ELR (cell line): ENCODE data around the gene PDXP.
"Not testable (repeated sequence)": the region's sequence is repeated elsewhere in the genome, so short reads cannot be mapped to it uniquely, and the experiment has no call there.

Experiments
- DNase-seq: peaks from one replicate; pipeline ENCODE4 v3.0.0-alpha.2; 2015; ENCODE audit warnings: low read depth

Gene PDXP, protein sequence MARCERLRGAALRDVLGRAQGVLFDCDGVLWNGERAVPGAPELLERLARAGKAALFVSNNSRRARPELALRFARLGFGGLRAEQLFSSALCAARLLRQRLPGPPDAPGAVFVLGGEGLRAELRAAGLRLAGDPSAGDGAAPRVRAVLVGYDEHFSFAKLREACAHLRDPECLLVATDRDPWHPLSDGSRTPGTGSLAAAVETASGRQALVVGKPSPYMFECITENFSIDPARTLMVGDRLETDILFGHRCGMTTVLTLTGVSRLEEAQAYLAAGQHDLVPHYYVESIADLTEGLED

DNA sequence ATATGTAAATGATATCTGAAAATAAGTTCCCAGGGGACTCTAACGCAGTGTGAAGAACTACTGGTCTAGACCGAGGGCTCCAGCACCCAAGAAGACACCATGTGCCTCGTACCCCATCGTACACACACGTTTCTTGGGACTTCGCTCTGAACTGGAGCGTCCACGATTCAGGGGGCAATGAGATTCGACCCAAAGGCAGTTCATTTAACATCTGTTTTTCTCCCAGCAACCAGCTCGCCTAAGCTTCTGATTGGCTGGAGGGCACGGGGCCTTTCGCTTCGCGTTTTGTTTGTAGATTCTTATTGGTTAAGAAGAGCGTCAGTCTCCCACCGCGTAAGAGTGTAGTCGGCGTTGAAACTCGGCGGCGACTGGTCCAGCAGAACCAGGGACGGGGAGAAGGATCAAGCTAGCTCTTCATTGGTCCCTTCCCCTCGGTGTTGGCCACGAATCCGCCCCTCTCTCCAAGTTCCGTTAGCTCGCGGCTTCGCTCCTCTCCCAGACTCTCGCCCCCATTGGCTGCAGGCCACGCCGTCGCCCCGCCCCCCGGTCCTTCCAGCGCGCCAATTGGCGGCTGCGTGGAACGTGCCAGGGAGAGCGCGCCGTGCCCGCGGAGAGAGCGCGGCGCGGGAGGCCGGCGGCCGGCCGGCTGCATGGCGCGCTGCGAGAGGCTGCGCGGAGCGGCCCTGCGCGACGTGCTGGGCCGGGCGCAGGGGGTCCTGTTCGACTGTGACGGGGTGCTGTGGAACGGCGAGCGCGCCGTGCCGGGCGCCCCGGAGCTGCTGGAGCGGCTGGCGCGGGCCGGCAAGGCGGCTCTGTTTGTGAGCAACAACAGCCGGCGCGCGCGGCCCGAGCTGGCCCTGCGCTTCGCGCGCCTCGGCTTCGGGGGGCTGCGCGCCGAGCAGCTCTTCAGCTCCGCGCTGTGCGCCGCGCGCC lies at the start of gene PDXP:
Gene PDXP, plus strand, starts transcription at position 591 of the 933 bp plus-strand sequence. Its CDS starts 60 bp downstream, at position 651.
- DNase-seq: peak; percentile 100

DNA sequence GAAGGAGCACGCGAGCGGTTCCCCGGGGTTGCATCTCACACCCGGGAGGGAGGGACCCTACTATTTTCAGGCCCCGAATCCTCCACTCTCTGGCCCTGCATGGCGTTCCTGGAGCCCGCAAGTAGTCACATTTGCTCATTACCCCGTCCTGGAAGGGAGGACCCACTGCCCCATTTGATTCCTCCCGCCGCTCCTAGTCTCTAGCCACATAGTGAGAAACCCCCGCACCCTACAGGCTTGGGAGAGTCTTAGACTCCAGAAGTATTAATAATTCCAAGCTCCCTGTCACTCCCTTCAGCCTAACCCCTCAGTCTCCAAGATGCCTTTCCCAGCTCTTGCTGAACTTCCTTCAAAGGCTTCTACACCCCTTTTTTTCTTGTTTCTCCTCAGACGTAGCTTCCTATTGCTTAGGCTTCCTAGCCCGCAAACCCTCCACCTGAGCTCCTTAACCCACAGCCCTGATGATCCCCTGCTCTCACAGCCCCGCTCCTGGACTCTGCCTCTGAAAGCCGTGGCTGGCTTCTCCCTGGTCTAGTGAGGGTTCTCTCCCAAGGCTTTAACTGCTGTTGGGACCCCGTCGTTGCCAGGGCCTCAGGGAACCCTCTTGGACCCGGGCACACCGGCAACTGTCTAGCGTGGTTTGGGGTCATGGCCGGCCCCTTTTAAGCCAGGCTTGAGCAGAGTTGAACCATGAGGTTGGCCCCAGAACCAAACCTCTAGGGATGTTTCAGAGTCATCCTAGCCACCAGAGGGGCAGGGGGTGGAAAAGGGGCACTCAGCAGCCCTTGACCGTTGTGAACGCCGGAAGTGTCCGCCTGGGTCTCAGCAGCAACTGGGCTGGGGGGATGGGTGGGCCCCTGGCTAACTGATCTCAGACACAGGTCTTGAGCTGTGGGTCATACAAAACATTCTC lies 49.0 kb upstream of the PDXP start:
- DNase-seq: peak; percentile 54

- not testable (repeated sequence) for DNase-seq
Measured at GRCh38 chr22:37610153-37610475, 48.4 kb upstream of the PDXP start.

DNA sequence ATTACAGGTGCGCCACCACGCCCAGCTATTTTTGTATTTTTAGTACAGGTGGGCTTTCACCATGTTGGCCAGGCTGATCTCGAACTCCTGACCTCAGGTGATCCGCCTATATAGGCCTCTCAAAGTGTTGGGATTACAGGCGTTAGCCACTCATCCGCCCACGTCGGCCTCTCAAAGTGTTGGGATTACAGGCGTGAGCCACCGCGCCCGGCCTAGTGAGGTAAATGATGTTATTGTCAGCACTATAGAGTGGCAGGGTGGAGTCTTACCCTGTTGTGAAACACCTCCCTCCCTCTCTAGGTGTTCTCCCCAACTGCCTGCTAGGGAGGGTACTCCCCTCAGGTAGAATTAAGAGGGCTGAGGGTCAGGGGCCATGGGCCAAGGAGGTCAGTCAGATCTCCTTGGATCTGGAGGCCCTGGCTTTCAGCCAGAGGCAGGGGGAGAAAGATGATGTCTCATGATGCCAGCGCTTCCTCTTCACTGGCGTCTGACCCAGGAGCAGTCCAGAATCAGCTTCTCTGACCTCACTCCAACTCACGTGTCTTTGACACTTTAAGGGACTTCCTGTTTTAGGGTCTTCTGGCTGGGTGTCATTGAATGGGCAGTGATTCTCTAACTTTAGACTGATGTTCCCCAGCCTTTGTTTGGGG lies 47.9 kb upstream of the PDXP start:
- no peak for DNase-seq

DNA sequence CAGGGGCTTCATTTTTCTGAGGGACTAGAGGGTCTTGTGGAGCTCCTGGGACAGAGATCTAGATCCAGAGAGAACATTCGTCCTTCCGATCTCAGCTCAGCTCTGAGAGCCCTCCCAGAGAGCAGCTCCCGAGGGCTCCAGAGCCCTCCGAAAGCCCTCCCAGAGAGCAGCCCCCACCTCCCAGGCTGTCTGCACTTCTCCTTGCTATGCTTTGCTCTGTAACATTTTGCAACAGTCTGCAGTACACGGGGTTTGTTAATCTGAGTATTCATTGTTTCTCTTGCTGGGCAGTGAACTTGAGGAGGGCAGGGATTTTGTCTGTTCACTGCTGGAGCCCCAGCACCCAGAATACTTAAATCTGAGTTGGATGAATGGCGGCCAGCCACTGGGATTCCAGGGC lies 47.3 kb upstream of the PDXP start:
- DNase-seq: no peak

DNA sequence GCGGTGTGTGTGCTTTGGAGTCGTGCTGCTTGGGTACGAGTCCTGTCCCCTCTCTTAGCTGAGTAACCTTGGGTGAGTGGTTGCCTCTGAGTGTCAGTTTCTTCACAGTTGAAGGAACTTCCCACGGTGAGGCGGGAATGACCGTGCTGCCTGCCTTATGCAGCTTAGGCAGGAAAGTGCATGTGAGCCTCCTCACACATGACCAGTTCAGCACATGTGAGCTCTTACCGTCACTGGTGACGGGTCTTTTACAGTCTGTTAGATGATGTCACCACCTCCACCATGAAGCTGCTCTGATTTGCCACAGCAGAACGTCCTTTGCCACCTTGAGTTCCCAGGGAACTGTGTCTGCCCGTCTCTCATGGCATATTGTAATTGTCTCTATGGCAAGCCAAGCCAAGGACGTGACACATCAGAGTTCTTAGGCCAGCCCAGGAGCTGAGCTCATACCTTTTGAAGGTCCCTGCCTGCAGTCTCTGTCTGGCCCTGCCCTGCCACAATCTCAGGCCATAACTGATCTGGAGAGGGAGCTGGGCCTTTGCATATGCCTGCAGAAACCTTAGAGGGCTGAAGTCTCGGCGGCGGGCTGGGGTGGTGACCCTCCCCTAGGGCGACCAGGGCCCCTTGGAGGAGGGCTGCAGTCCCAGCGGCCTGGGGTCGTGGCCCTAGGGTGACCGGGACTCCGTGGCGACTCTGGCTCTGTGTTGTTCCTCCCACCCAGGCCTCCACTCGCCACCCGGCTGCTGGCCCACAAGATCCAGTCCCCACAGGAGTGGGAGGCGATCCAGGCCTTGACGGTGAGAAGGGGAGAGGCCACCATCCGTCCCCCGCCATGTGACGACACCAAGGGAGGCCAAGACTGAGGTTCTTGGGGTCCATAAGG lies 42.1 kb upstream of the PDXP start:
- DNase-seq: no peak

DNA sequence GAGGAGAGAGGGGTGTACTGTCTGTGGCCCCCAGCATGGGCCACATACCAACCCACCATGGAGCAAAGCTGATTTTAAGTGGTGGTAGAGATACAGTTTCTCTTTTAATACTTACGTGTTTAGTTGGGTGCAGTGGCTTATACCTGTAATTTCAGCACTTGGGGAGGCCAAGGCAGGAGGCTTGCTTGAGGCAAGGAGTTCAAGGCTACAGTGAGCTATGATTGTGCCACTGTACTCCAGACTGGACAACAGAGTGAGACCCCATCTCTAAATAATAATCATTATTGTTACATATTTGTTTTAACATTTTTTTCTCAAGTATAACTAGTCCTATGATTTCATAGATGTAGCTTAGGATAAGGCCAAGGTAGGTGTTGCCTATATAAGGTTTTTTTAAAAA lies 41.1 kb upstream of the PDXP start:
- DNase-seq: no peak

GRCh38 chr22:37618072-37618656 lies 40.4 kb upstream of the PDXP start:
- DNase-seq: no peak

- no peak for DNase-seq
Measured at GRCh38 chr22:37618674-37619073, 39.8 kb upstream of the PDXP start.

DNA sequence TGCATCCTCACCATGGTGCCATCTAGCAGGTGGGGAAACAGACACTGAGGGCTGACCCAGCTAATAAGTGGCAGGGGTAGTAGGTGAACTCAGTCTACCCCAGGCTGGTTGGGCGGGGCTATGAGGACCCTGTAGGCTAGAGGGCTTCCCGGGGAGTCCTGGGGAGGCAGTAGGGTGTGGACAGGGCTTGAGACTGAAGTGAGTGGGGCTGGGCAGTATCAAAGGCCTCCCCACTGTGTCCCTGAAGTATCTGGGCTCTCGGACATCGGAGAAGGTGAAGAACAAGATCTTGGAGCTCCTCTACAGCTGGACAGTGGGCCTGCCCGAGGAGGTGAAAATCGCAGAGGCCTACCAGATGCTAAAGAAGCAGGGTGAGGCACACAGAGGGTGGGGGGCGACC lies 38.5 kb upstream of the PDXP start:
- no peak for DNase-seq

DNA sequence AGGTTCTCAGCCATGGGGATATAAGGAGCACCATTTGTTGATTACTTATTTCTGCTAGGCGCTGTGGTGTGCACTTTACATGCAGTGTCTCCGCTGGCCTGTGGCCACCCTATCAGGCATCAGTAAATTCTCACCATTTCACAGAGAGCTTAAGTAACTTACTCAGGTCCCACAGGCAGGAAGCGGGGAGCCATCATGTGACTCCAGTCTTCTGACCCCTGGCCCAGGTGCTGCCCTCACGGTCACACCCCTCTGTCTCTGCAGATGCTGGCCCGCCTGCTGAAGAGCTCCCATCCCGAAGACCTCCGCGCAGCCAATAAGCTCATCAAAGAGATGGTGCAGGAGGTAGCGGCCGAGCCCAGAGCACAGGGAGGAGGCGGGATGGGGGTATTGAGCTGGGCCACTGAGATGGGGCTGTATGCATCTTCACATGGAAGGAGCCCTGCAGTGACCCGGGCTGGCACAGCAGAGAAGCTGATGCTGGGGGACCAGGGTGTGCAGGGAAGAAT lies 37.1 kb upstream of the PDXP start:
- no peak for DNase-seq

DNA sequence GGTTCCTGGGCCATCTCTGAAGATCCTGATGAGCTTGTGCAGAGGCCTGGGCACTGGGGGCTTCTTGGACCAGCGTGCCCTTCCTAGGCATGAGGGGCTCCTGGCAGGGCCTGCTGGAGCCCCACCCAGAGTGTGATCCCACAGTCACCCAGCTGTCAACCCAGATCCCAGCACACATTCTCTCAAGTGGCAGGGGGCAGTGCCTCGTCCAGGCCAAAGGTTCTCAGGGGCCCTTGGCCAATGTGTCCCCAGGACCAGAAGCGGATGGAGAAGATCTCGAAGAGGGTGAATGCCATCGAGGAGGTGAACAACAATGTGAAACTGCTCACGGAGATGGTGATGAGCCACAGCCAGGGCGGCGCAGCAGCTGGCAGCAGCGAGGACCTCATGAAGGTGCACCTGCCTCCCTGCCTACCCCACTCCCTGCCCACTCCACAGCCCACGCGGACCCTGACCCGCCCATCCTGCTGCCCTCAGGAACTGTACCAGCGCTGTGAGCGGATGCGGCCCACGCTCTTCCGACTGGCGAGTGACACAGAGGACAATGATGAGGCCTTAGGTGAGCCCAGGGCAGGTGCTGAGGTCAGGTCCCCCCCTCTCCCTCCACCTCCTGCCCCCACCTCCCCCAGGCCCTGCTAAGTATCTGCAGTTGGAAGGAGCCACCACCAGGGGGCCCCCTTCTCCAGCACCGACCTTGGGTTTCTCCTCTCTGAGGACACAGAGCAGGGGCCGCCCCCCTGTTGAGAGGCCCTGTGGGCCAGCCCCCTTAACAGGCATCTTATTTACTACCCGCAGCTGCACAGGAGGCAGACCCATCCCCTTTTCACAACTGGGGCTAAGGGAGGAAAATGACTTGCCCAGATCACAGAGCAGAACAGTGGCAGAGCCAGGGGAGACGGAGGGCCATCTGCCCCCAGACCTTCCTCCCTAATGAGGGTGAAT lies 35.2 kb upstream of the PDXP start:
- peak; percentile 68 for DNase-seq

GRCh38 chr22:37624017-37624365 lies 34.5 kb upstream of the PDXP start:
- DNase-seq: no peak

DNA sequence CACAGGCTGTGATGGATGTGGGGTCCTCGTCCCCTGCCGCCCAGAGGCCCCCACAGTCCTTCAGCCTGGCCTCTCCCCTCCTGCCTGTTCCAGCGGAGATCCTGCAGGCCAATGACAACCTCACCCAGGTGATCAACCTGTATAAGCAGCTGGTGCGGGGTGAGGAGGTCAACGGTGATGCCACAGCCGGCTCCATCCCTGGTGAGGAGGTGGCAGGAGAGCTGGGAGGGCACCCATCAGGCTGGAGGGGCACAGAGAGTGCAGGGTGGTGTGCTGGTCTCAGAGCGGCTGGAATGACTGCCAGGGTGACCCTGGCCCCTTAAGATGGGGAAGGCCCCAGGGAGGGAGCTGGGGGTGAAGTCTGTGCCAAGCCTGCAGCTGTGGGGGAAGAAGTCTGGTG lies 33.6 kb upstream of the PDXP start:
- no peak for DNase-seq

DNA sequence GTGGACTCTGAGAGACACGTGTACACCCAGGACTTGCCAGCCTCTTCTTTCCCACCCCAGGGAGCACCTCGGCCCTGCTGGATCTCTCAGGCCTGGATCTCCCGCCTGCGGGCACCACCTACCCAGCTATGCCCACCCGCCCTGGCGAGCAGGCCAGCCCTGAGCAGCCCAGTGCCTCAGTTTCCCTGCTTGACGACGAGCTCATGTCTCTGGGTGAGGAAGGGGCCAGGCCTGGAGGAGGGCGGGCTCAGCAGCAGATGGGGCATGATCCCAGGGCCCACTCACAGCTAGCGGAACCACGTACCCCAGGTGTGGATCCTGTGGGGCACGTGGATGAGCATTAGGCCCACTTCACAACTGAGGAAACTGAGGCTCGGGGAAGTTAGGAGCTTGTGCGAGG lies 32.8 kb upstream of the PDXP start:
- no peak for DNase-seq

DNA sequence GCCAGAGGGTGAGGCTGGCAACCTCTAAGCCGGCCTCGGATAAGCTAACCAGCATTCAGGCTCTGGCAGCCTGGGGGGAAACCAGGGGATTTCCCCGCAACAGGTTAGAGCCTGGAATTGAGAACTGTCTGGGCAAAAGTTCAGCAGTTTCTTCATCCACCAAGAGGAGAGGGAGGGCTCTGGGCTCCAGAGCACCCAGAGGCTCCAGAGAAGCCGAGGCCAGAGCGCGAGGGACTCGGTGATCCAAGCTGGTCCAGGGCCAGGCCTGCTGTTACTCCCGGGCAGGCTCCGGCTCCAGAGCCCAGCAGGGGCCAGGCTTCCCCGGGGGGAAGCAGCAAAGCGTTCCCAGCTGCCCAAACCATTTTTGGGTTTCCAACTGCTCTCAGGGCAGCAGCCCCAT lies 32.4 kb upstream of the PDXP start:
- no peak for DNase-seq

GRCh38 chr22:37626556-37627075 lies 31.9 kb upstream of the PDXP start:
- no peak for DNase-seq

- no peak for DNase-seq
Measured at GRCh38 chr22:37627121-37627520, 31.4 kb upstream of the PDXP start.

GRCh38 chr22:37627545-37627944 lies 31.0 kb upstream of the PDXP start:
- DNase-seq: no peak
